ENCODE data around the gene SERPINA4.

Gene SERPINA4

GRCh38 chr14:94543449-94544124 is 17.7 kb upstream of the SERPINA4 start:
- DNase-seq: no peak

GRCh38 chr14:94544726-94545125 is 16.5 kb upstream of the SERPINA4 start:
- no peak for DNase-seq

GRCh38 chr14:94545131-94545841 is 16.0 kb upstream of the SERPINA4 start:
- no peak for DNase-seq

- DNase-seq: no peak
Observed at GRCh38 chr14:94547151-94547680, 14.0 kb upstream of the SERPINA4 start.

GRCh38 chr14:94547726-94548125 is 13.5 kb upstream of the SERPINA4 start:
- DNase-seq: no peak

- DNase-seq: no peak
Observed at GRCh38 chr14:94548131-94548998, 12.9 kb upstream of the SERPINA4 start.

GRCh38 chr14:94548999-94549985 is 11.9 kb upstream of the SERPINA4 start:
- peak; percentile 14 for DNase-seq

- DNase-seq: no peak
Observed at GRCh38 chr14:94550041-94550440, 11.2 kb upstream of the SERPINA4 start.

- DNase-seq: no peak
Observed at GRCh38 chr14:94555991-94556390, 5.3 kb upstream of the SERPINA4 start.

- no peak for DNase-seq
Observed at GRCh38 chr14:94557327-94557726, 3.9 kb upstream of the SERPINA4 start.

- no peak for DNase-seq
Observed at GRCh38 chr14:94558842-94559241, 2.4 kb upstream of the SERPINA4 start.

GRCh38 chr14:94559638-94560290 is 1.5 kb upstream of the SERPINA4 start:
- no peak for DNase-seq

- no peak for DNase-seq
Observed at GRCh38 chr14:94560291-94560665, 964 bp upstream of the SERPINA4 start.

GRCh38 chr14:94561656-94562010 is 391 bp downstream of the SERPINA4 start:
- DNase-seq: no peak

GRCh38 chr14:94562022-94562421 is 780 bp downstream of the SERPINA4 start:
- no peak for DNase-seq

- DNase-seq: no peak
Observed at GRCh38 chr14:94562941-94563883, 2.0 kb downstream of the SERPINA4 start.

GRCh38 chr14:94564381-94564780 is 3.1 kb downstream of the SERPINA4 start:
- no peak for DNase-seq

GRCh38 chr14:94568186-94568585 is 6.9 kb downstream of the SERPINA4 start:
- no peak for DNase-seq

GRCh38 chr14:94569381-94570001 is 8.2 kb downstream of the SERPINA4 start:
- no peak for DNase-seq

GRCh38 chr14:94570002-94570400 is 8.8 kb downstream of the SERPINA4 start:
- DNase-seq: no peak
